ENCODE results near the gene KLHDC1.

- no peak for TF ChIP-seq CTCF (IDR thresholded peaks at IDR 0.05 in 8 of 11, conservative IDR thresholded peaks at IDR 0.05 in 3 of 11)
- peak; percentile 27 to 92 (median 64) for TF ChIP-seq POLR2A (IDR thresholded peaks at IDR 0.05)
- TF ChIP-seq POLR2AphosphoS5 (IDR thresholded peaks at IDR 0.05): peak; percentile 99 to 100 (median 99)
These were observed at the start of gene KLHDC1 for GRCh38 chr14:49692811-49693734.
